ENCODE data around the gene SNX5.
A peak's percentile ranks its signal among the peaks of the same experiment; 100 is the strongest.

Gene SNX5

DNA sequence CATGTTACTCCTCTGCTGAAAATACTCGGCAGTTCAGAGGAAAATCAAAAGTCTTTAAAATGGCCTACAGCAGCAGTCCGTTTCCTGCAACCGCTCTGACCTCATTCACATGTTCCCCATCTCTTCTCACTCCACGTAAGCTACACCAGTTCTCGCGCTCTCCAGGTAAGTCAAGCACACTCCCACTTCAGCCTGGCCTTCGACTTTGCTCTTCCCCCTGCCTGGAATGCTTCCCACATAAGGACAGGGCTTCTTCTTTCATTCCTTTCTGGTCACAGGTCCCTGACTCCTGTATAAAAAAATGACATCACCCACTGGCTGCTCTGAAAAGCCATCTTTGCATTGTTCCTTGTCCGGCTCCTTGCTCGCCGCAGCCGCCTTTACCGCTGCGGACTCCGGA is 42.9 kb upstream of the SNX5 start:
- TF ChIP-seq, protein P1, sequence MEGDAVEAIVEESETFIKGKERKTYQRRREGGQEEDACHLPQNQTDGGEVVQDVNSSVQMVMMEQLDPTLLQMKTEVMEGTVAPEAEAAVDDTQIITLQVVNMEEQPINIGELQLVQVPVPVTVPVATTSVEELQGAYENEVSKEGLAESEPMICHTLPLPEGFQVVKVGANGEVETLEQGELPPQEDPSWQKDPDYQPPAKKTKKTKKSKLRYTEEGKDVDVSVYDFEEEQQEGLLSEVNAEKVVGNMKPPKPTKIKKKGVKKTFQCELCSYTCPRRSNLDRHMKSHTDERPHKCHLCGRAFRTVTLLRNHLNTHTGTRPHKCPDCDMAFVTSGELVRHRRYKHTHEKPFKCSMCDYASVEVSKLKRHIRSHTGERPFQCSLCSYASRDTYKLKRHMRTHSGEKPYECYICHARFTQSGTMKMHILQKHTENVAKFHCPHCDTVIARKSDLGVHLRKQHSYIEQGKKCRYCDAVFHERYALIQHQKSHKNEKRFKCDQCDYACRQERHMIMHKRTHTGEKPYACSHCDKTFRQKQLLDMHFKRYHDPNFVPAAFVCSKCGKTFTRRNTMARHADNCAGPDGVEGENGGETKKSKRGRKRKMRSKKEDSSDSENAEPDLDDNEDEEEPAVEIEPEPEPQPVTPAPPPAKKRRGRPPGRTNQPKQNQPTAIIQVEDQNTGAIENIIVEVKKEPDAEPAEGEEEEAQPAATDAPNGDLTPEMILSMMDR (conservative IDR thresholded peaks at IDR 0.05; ENCODE audit: low read depth, low read length): no peak
- no peak for DNase-seq (ENCODE audit: low read depth)
- no peak overlapping the region for H3K4me3 ChIP-seq (ENCODE audit: low read depth, low read length)

GRCh38 chr20:18009116-18009515 is 40.5 kb upstream of the SNX5 start:
- TF ChIP-seq, protein P1 (conservative IDR thresholded peaks at IDR 0.05; ENCODE audit: low read depth, low read length): no peak
- DNase-seq (ENCODE audit: low read depth): no peak
- H3K4me3 ChIP-seq (ENCODE audit: low read depth, low read length): no peak overlapping the region

DNA sequence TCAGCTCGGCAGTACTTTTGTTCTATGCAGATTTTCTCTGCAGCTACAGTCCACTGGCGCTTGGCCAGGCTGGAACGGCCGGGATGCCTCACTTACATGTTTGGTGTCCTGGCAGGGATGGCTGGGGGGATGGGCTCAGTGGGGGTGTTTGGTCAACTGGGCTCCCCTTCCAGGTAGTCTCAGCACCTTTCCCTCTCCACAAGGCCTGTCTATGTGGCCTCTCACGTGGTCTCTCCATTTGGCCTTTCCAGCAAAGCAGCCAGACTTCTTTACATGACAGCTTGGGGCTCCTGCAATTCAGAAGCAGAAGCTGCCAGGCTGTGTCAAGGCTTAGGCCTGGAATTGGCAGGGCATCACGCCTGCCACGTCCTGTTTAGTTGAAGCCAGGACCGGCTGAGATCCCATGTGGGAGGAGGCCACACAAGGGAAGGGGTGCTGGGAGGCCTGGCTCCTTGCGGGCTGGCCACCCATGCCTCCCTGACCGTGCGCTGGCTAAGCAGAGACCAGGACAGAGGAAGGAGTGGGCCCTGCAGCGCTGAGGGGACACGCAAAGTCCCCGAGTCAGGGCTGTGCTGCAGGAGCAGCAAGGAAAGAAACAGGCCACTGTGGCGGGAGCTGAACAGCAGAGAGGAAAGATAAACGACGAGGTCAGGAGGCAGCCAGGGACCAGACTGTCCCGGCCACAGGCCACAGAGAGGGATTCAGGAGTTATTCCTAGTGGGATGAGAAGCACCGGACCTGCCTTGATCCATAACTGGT is 39.1 kb upstream of the SNX5 start:
- H3K4me3 ChIP-seq (ENCODE audit: low read depth, low read length): no peak overlapping the region
- peak; percentile 31 for DNase-seq (ENCODE audit: low read depth)
- TF ChIP-seq, protein P1 (conservative IDR thresholded peaks at IDR 0.05; ENCODE audit: low read depth, low read length): no peak

DNA sequence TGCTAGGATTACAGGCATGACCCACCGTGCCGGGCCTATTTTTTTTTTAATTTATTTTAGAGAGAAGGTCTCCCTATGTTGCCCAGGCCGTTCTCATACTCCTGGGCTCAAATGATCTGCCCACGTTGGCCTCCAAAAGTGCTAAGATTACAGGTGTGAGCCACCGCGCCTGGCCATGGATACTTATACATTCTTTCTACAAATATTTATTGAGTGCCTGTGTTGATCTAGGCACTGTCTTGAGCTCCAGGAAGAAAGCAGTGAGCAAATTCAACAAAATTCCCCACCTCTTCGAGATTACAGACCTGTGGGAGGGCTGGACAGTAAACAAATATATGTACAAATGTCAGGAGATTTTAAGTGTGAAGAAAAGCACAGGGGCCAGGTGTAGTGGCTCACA is 38.1 kb upstream of the SNX5 start:
- DNase-seq (ENCODE audit: low read depth): no peak
- TF ChIP-seq, protein P1 (conservative IDR thresholded peaks at IDR 0.05; ENCODE audit: low read depth, low read length): no peak
- H3K4me3 ChIP-seq (ENCODE audit: low read depth, low read length): no peak overlapping the region

- TF ChIP-seq, protein P1 (conservative IDR thresholded peaks at IDR 0.05; ENCODE audit: low read depth, low read length): no peak
- peak; percentile 65 for DNase-seq (ENCODE audit: low read depth)
- no peak overlapping the region for H3K4me3 ChIP-seq (ENCODE audit: low read depth, low read length)
These were observed 37.4 kb upstream of the SNX5 start for GRCh38 chr20:18005990-18006364.

DNA sequence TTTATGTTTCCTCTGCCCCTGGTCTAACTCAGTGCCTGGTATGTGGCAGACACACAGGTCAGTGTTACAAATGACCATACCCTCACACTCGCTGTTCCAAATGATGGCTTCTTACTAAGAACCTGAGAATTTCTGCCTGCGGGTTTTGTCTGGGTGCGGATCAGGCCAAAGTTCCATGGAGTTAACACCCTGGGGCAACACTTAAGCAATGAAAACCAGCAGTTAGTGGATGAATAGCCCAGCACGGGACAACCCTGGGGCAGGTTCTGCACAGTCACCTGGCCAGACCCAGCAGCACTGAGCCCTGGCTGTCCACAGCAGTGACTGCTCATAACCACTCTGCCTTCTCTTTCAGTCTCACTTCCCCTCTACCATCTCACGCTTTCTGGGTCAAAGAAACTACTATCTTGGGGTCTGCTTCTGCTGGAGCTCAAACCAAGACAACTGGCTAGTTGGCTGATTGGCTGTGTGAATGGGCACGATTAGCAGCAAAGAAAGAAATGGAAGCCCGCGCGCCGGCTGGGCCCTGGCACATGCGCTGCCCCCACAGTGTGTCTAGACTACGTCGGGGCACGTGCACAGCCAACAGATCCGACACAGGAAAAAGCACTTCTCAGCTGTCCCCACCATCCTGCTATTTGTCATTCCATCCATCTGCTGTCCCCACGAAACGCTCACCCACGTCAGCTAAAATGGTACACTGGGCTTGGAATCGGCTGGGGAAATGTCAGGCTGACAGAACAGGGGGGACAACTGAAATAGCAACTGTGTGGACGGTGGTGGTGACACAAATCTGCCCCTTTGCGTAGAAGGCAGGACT is 36.8 kb upstream of the SNX5 start:
- TF ChIP-seq, protein P1 (conservative IDR thresholded peaks at IDR 0.05; ENCODE audit: low read depth, low read length): no peak
- no peak overlapping the region for H3K4me3 ChIP-seq (ENCODE audit: low read depth, low read length)
- no peak for DNase-seq (ENCODE audit: low read depth)
